Pancreas (tissue), 10 donors: ENCODE results near the gene GNPAT. TPM values are rescaled to one million over a fixed set of nuclear protein-coding genes. Genes with fewer than 3 reads are reported as not detected.

Source experiments
- ATAC-seq, 4 donors: fragments of 200-7000 bp; cut with Tn5 transposase; one replicate each; pipeline versions ENCODE4 v1.8.0 to v1.9.1; 2020; ENCODE audit warnings: mild to moderate bottlenecking in 4 of 4, moderate library complexity in 4 of 4
- DNase-seq, 6 donors: peaks; one replicate each; pipeline ENCODE4 v3.0.0-alpha.2; 2020
- FAIRE-seq: peaks from 2 replicates; lab custom pipeline; 2012; peaks lifted over from hg19 to GRCh38; lab: Jason Lieb, UNC
- H3K27ac ChIP-seq, 4 donors: fragments of 200-600 bp; sonication (generic); 1 replicate in 3 of 4; 2 replicates in 1 of 4; pipeline versions ENCODE4 v1.5.0 to v1.8.0; 2020
- H3K27me3 ChIP-seq, 4 donors: fragments of 200-600 bp; one replicate each; pipeline ENCODE4 v1.8.0; 2021
- H3K36me3 ChIP-seq, 3 donors: fragments of 200-600 bp; sonication (generic) in 1 of 3; one replicate each; pipeline versions ENCODE4 v1.5.0 to v1.8.0; 2020 to 2021
- H3K4me1 ChIP-seq, 3 donors: fragments of 200-600 bp; one replicate each; pipeline ENCODE4 v1.8.0; 2021
- H3K4me3 ChIP-seq, 4 donors: fragments of 200-600 bp; sonication (generic) in 2 of 4; one replicate each; pipeline versions ENCODE4 v1.5.0 to v1.8.0; 2020 to 2021
- H3K9me3 ChIP-seq, 4 donors: fragments of 200-600 bp; one replicate each; pipeline ENCODE4 v1.8.0; 2021
- WGBS, 2 donors: extraction: QIAGEN DNeasy Blood & Tissue Kit; methylation state at CpG; one replicate each; pipeline ENCODE4 v1.1.7; 2013; 5-methylcytosine and 5-hydroxymethylcytosine counted together
- intact Hi-C, 3 donors: fragments of 100-400 bp; cut with DNase I; formaldehyde crosslinking; loops; one replicate each; pipeline versions ENCODE4 v1.11.1 to v1.14.2; 2022
- polyA plus RNA-seq, 2 donors: library from polyadenylated mRNA; stranded (reverse); fragments of 200-250 nt; gene quantifications; one replicate each; pipeline ENCODE4 v1.2.3, GENCODE V29; 2013
- total RNA-seq, 6 donors: library from RNA; stranded (reverse); fragmentation: NEBNext Ultra II Directional in 4 of 6; extraction: Animal tissue kit (Norgen Biotek cat#: 25700) in 4 of 6; gene quantifications; one replicate each; pipeline versions ENCODE4 v1.2.1 to v1.2.4, GENCODE V29; 2021 to 2023
- TF ChIP-seq, protein P1 (sequence below), 4 donors: fragments of 200-600 bp; sonication (generic) in 3 of 4; IDR thresholded peaks; one replicate each; pipeline versions ENCODE4 v1.5.0 to v1.8.0; 2021; ENCODE audit warnings: antibody characterized with exemption in 4 of 4
- donor health status: healthy with polysubstance abuse.
- donor health status: DM: no; HTN: no; CAD: no; lungs with moderate emphysema.
- donor health status: DM: no; HTN: no; CAD: no.
- donor health status: control.
- donor health status: control.
- donor health status: Bipolar disorder and iron deficiency.
- donor health status: DM: yes; HTN: yes; CAD: no.
- donor health status: DM: no; HTN: no; CAD: no.
- donor health status: DM: no; HTN: no; CAD: no.
- donor health status: DM: yes; HTN: yes; CAD: no.

The GNPAT gene
- total and polyA plus RNA-seq, 8 donors, result 17.4 to 34.4 (median 21.7) TPM

DNA sequence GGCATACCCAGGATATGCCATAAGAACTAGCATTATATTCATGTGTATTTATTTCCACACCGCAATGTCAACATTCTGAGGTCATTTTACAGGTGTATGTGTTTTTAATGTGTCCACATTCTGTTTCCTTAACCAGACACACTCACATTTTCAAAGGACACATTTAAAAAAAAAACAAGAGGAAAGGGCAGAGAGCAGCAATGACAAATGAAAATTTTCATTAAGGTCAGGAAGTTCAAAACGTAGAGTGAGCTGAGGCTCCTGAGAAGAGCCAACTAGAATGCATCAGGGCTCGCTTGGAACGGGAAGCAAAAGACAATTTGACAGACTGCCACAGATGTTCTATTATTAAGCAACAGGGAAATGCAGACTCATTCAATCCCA, 4.8 kb upstream of the GNPAT start:
- H3K36me3 ChIP-seq, result peaks cover 0 to 8% (median 6%) of the 10 kb centered on the region in 3 donors
- intact Hi-C loops, result no loop called here
- H3K9me3 ChIP-seq, result no peaks in the 10 kb centered on the region
- H3K27ac ChIP-seq, result peak overlapping the region in 1 of 4 donors; percentile 7
- TF ChIP-seq, protein P1, sequence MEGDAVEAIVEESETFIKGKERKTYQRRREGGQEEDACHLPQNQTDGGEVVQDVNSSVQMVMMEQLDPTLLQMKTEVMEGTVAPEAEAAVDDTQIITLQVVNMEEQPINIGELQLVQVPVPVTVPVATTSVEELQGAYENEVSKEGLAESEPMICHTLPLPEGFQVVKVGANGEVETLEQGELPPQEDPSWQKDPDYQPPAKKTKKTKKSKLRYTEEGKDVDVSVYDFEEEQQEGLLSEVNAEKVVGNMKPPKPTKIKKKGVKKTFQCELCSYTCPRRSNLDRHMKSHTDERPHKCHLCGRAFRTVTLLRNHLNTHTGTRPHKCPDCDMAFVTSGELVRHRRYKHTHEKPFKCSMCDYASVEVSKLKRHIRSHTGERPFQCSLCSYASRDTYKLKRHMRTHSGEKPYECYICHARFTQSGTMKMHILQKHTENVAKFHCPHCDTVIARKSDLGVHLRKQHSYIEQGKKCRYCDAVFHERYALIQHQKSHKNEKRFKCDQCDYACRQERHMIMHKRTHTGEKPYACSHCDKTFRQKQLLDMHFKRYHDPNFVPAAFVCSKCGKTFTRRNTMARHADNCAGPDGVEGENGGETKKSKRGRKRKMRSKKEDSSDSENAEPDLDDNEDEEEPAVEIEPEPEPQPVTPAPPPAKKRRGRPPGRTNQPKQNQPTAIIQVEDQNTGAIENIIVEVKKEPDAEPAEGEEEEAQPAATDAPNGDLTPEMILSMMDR (IDR thresholded peaks at IDR 0.05), result no peak
- FAIRE-seq (no peak), ATAC-seq (no peak), DNase-seq (no peak)
- WGBS, 2 donors, result 61 to 70% methylated on average over 4 of the region's 4 CpGs
- no peaks in the 10 kb centered on the region for H3K27me3 ChIP-seq
- no peak overlapping the region for H3K4me3 ChIP-seq
- peaks cover 12 to 28% (median 26%) of the 10 kb centered on the region in 3 donors for H3K4me1 ChIP-seq

GRCh38 chr1:231236938-231237337, 4.1 kb upstream of the GNPAT start:
- peaks cover 12 to 30% (median 26%) of the 10 kb centered on the region in 3 donors for H3K4me1 ChIP-seq
- no peak for FAIRE-seq
- no peak for ATAC-seq
- H3K27me3 ChIP-seq, result no peaks in the 10 kb centered on the region
- 90 to 93% methylated on average over 9 of the region's 9 CpGs for WGBS, 2 donors
- TF ChIP-seq, protein P1 (IDR thresholded peaks at IDR 0.05), result no peak
- intact Hi-C loops, result no loop called here
- no peak overlapping the region for H3K4me3 ChIP-seq
- H3K9me3 ChIP-seq, result no peaks in the 10 kb centered on the region
- H3K36me3 ChIP-seq, result peaks cover 0 to 8% (median 6%) of the 10 kb centered on the region in 3 donors
- H3K27ac ChIP-seq, result peak overlapping the region in 1 of 4 donors; percentile 7
- no peak for DNase-seq

DNA sequence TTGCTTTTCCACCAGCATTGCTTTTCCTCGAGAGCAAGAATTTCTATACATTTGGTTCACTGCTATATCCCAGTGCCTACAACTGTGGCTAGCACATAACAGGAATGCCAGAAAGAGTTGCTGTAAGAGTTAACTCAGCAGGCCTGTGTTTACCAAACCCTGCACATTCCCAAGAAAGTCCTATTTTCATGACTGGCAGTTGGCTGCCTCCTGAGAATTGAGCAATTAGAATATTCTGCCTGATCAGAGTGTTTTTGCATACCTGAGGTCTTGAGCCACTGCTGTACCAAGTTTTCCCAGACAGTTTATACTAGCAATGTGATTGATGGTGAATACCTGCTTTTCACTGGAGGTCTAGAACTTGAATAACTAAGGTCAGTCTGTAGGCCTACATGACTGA, 2.7 kb upstream of the GNPAT start:
- TF ChIP-seq, protein P1 (IDR thresholded peaks at IDR 0.05), result no peak
- DNase-seq (no peak), ATAC-seq (no peak), FAIRE-seq (no peak)
- Histone ChIP-seq H3K27ac (no peak overlapping the region), H3K4me1 (peaks cover 12 to 37% (median 36%) of the 10 kb centered on the region in 3 donors), H3K4me3 (no peak overlapping the region), H3K36me3 (peaks cover 0 to 8% (median 6%) of the 10 kb centered on the region in 3 donors), H3K9me3 (no peaks in the 10 kb centered on the region), H3K27me3 (no peaks in the 10 kb centered on the region)
- 90 to 94% methylated on average over 1 of the region's 1 CpG for WGBS, 2 donors
- intact Hi-C loops, result no loop called here

- WGBS, 2 donors, result 0 to 1% methylated on average over 13 of the region's 13 CpGs
- intact Hi-C loops, result no loop called here
- H3K9me3 ChIP-seq, result no peaks in the 10 kb centered on the region
- TF ChIP-seq, protein P1 (IDR thresholded peaks at IDR 0.05), result no peak
- H3K27ac ChIP-seq, result peak overlapping the region; percentile 44 to 75 (median 53)
- peaks cover 0 to 8% (median 6%) of the 10 kb centered on the region in 3 donors for H3K36me3 ChIP-seq
- peak; percentile 12 to 31 (median 13) for ATAC-seq
- H3K4me1 ChIP-seq, result peaks cover 6 to 24% (median 22%) of the 10 kb centered on the region in 3 donors
- peak overlapping the region; percentile 58 to 84 (median 70) for H3K4me3 ChIP-seq
- no peak for DNase-seq
- no peak for FAIRE-seq
- H3K27me3 ChIP-seq, result no peaks in the 10 kb centered on the region
Measured at GRCh38 chr1:231240531-231240882, 505 bp upstream of the GNPAT start.

DNA sequence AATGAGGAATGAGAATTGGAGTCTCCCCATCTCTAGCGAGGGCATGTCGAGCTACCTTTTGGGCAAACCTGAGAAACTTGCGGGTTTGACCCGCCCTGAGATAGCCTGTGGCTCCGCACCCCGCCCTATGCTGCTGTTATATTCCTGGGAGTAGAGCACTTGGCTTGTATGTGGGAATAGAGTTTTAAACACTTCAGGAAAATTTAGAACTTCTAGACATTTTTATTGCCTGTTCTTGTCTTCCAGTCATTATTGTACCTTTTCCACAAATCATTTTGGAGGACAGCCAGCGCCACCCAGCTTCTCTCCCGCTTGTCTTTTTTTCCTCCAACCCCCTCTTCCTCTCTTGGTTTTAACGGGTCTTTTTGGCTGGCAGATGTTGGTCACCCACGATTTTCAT, 738 bp downstream of the GNPAT start:
- WGBS, 2 donors, result 1 to 2% methylated on average over 10 of the region's 10 CpGs
- FAIRE-seq (no peak), ATAC-seq (peak; percentile 36 to 61 (median 52)), DNase-seq (peak in 1 of 6 donors; percentile 27)
- peaks cover 6 to 22% (median 18%) of the 10 kb centered on the region in 3 donors for H3K4me1 ChIP-seq
- peaks cover 0 to 8% (median 6%) of the 10 kb centered on the region in 3 donors for H3K36me3 ChIP-seq
- intact Hi-C loops, result no loop called here
- H3K27ac ChIP-seq, result peak overlapping the region; percentile 44 to 75 (median 53)
- H3K4me3 ChIP-seq, result peak overlapping the region; percentile 58 to 84 (median 70)
- no peaks in the 10 kb centered on the region for H3K27me3 ChIP-seq
- TF ChIP-seq, protein P1 (IDR thresholded peaks at IDR 0.05), result no peak
- H3K9me3 ChIP-seq, result no peaks in the 10 kb centered on the region
